Activated CD8-positive, alpha-beta memory T cell treated with anti-CD3 and anti-CD28 coated beads for 1 hour (primary cell): Measurements from ENCODE around the gene NHLRC2.

Source experiments
- DNase-seq, 2 donors: peaks; one replicate each; pipeline ENCODE4 v3.0.0-alpha.2; 2020; ENCODE audit warnings: low read depth in 1 of 2; ENCODE audit errors: extremely low read depth in 1 of 2

Gene NHLRC2

GRCh38 chr10:113905756-113906155 lies 51.3 kb downstream of the NHLRC2 start:
- DNase-seq = no peak

GRCh38 chr10:113907166-113907565 lies 52.7 kb downstream of the NHLRC2 start:
- DNase-seq = no peak

DNA sequence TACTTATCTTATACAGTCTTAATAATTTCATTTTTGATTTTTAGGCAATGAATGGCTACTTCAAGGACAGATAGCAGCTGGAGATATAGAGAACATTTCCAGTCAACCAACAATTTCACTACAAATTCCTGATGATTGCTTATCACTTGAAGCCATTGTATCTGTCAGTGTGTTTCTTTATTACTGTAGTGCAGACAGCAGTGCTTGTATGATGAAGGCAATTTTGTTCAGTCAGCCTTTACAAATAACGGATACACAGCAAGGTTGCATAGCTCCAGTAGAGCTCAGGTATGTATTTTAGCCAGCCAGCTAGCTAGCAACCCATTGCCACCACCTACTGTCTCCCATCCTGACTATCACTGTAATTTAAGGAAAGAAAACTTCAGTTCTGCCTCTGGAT lies 53.8 kb downstream of the NHLRC2 start:
- no peak for DNase-seq

GRCh38 chr10:113911113-113911512 lies 56.7 kb downstream of the NHLRC2 start:
- no peak for DNase-seq

DNA sequence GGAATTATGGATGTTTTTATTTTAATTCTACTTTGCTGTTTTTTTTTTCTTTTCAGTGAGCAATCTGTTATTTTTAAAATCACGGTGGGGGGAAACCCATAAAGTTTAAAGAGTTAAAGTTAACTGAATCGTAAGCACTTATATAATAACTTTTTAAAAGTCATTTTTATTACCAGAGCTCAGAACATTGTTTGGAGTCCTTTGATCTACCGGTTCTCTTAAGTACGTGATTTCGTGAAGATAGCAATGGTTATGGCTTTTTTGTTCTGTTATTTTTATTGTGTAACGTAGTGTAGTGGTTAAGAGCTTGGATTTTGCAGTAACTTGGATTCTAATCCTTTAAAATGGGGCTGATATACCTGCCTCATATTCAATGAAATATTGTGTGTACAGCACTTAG lies 57.4 kb downstream of the NHLRC2 start:
- no peak for DNase-seq

- DNase-seq = no peak
Observed at GRCh38 chr10:113912582-113912981, 58.1 kb downstream of the NHLRC2 start.

DNA sequence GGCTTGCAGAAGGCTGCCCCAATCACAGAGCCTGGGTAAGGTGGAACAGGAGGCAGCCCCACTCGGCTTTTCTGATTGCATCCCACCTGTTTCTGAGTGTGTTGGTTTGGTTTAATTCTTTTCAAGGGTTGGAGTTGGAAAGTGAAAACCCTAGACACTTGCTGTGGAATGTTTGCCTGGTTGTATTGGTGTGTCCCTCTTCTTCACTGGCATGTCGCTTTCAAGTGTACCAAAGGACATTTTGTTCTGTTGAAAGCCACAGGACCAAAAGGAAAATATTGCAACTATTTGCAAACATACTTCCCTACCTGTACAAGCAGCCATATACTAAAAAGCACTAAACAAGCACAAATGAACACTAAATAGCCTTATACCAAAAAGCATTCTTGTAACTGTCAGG lies 60.5 kb downstream of the NHLRC2 start:
- DNase-seq = no peak

- DNase-seq = no peak
Observed at GRCh38 chr10:113915540-113915939, 61.1 kb downstream of the NHLRC2 start.

- no peak for DNase-seq
Observed at GRCh38 chr10:113916053-113916452, 61.6 kb downstream of the NHLRC2 start.

GRCh38 chr10:113917636-113918035 lies 63.2 kb downstream of the NHLRC2 start:
- DNase-seq = no peak

DNA sequence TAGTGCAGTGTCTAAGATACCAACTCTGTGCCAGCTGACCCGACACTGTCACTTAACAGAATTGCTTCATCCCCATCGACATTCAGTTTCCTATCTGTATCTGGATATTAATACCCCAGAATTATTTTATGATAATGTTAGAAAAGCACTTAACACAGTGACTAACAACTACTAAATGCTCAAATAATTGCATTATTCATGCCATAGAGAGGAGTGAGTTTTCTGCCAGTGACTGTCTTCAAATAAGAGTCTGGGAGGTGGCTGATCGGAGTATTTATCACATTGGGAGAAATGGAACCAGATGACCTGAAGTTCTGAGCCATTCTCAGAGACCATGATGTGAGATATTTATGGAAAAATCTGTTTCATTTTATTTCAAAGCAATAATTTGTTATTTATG lies 65.7 kb downstream of the NHLRC2 start:
- no peak for DNase-seq

DNA sequence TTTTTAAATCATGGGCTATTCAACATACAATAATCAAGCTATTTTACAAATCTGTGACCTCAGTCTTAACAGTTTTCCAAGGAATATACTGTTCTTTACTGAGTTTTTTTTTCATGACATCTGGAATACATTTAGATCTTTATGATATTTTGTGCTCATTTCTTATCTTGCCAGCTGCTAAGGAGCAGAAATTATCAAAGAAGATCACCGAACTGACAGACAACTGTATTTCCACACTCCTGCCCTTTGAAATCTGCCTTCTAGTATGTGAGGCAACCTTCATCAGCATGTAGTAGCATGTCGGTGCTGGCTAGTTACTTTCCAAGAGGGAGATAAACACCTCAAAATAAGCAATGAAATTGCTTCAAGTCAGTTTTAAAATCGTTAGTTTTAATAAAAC lies 66.4 kb downstream of the NHLRC2 start:
- no peak for DNase-seq

DNA sequence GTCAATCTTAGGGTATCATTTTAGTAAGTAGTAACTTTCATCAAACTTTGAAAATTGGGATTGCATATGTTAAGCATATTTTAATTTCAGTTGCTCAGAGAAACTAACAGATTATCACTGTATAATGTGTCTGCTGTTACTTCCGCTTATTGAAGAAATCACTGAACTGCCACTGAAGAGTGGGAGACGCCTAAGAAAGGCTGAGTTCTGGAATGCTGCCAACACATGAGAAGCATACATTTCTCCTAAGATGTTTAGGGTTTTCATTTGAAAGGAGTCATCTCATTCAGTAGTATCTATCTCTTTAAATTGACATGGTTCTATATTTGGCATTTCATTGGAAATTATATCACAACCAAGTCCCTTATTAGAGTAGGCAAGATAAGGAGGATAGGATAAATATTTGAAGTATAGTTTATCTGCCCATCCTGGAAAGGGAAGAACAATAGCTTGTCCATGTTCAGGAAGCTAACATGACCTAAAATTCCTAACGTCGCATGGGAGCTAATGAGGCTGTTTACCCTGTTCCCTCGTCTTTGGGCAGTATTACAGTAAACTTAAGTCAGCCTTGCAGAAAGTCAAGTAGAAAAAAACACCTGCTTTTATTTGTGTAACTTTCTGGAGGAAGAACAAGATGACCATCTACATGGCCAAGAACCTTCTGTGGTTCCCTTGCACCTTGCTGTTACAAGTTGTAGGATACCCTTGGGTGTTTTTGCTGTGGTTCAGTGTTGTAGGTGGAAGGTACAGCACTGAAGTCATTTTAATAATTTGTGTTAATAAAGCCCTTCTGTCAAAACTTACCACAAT lies 67.3 kb downstream of the NHLRC2 start:
- DNase-seq = no peak

DNA sequence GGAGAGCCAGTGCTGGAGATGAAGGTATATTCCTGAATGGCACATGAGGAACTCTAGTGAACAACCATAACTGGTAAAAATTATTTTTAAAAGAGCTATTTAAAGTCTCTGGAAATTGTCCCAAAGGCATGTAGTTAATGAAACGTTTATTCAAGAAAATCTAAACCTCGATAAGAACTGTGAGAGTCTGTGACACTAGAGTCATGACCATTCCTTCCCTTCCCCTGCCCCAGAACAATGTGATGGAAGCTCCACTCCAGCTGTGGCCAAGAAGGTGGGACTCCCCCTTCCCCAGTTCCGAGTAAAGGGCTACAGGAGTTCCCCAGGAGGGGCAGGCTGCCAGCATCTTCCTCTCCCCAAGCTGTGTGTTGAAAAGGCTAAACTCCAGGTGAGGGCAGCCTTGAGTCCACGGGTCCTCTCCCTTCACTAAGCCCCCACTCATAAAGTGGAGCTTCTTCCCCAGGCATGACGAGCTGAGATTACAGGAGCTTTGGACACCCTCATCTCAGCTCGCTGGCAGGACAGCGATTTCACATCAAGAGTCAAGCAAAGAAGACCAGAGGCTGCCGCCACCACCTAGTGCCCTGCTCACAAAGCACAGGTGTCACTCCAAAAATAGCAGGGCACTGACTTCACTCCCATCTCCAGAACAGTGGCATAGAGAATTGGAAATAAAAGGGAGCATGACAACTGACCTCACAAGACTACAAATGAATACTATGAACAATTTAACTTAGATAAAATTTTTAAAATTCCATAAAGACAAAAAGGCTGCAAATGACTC lies 68.5 kb downstream of the NHLRC2 start:
- DNase-seq = no peak

GRCh38 chr10:113924186-113924585 lies 69.7 kb downstream of the NHLRC2 start:
- DNase-seq = no peak

DNA sequence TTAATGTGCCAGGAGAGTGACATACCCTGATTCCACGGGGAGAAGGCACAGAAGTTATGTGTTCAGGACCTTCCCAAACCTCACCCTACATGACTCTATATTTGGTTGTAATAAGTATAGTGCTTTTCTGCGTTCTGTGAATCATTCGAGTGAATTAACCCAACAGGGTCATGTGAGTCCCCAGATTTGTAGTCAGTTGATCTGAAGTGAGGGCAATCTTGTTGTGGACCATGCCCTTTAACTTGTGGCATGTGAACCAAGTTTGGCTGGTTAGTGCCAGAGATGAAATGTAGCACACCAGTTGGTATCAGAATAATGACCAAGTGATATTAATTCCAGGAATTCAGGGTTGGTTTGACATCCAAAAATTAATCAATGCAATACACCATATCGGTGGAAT lies 70.2 kb downstream of the NHLRC2 start:
- DNase-seq = no peak

- DNase-seq = no peak
Observed at GRCh38 chr10:113927440-113927839, 73.0 kb downstream of the NHLRC2 start.

DNA sequence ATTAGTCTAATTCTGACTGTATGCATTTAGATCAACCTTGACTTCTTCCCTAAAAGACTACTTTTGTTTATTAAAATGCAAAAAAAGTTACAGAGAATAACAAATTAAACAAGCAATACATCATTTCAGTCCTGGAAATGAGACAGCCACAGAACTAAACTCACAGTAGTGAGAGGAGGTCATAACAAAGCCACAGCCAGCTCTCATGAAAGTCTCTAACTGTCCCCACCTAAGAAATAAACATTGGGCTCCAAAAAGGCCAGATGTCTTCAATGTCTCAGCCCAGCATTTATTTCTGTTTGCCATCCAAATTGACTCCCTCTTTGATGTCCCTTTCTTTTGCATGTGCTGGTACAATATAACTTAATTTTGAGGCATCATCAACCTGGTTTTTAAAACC lies 74.4 kb downstream of the NHLRC2 start:
- no peak for DNase-seq

DNA sequence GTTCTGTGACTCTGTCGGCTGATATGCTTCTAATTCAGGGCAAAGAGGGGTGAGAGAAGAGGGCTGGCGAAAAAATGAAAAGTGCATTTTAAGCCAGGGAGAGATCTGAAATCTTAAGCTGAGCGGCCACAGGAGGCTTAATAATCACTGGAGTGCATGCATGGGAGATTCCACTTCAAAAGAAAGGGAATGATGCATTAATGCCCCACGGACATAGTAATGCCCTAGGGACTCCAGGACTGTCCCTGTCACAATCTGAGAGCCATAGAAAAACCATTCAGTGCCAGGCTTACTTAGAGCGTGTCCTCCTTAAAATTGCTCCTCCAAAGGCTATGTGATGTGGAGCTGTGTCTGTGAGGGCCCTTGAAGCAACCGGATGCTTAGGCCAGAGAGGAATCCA lies 75.1 kb downstream of the NHLRC2 start:
- no peak for DNase-seq

GRCh38 chr10:113930482-113931057 lies 76.1 kb downstream of the NHLRC2 start:
- no peak for DNase-seq

GRCh38 chr10:113932854-113933253 lies 78.4 kb downstream of the NHLRC2 start:
- no peak for DNase-seq
